Measurements from ENCODE around the gene NAT10.

The NAT10 gene

GRCh38 chr11:34150494-34151151 is 45.2 kb downstream of the NAT10 start:
- no peak for DNase-seq

- no peak for DNase-seq
Measured at GRCh38 chr11:34151166-34151565, 45.7 kb downstream of the NAT10 start.

- DNase-seq = no peak
Measured at GRCh38 chr11:34151916-34152845, 46.8 kb downstream of the NAT10 start.

GRCh38 chr11:34154059-34154875 is 48.8 kb downstream of the NAT10 start:
- no peak for DNase-seq

GRCh38 chr11:34155057-34155756 is 49.8 kb downstream of the NAT10 start:
- peak; percentile 74 for DNase-seq

GRCh38 chr11:34155757-34156062 is 50.3 kb downstream of the NAT10 start:
- no peak for DNase-seq

- DNase-seq = no peak
Measured at GRCh38 chr11:34157163-34157562, 51.7 kb downstream of the NAT10 start.

GRCh38 chr11:34158661-34159060 is 53.2 kb downstream of the NAT10 start:
- no peak for DNase-seq

GRCh38 chr11:34160049-34160721 is 54.8 kb downstream of the NAT10 start:
- DNase-seq = no peak

- no peak for DNase-seq
Measured at GRCh38 chr11:34160791-34161190, 55.4 kb downstream of the NAT10 start.

GRCh38 chr11:34161361-34161760 is 55.9 kb downstream of the NAT10 start:
- no peak for DNase-seq

GRCh38 chr11:34161812-34162492 is 56.5 kb downstream of the NAT10 start:
- DNase-seq = no peak

- DNase-seq = no peak
Measured at GRCh38 chr11:34162493-34162820, 57.0 kb downstream of the NAT10 start.

- no peak for DNase-seq
Measured at GRCh38 chr11:34162856-34163255, 57.4 kb downstream of the NAT10 start.

GRCh38 chr11:34165121-34165520 is 59.7 kb downstream of the NAT10 start:
- DNase-seq = no peak

GRCh38 chr11:34165786-34166555 is 60.5 kb downstream of the NAT10 start:
- no peak for DNase-seq

- DNase-seq = no peak
Measured at GRCh38 chr11:34166806-34167740, 61.6 kb downstream of the NAT10 start.

GRCh38 chr11:34167961-34168360 is 62.5 kb downstream of the NAT10 start:
- DNase-seq = no peak

- DNase-seq = no peak
Measured at GRCh38 chr11:34168642-34169420, 63.4 kb downstream of the NAT10 start.
